Inferior parietal cortex (tissue), 1 donor: ENCODE measurements around the gene HMCES.
"Not testable (repeated sequence)": the region's sequence is repeated elsewhere in the genome, so short reads cannot be mapped to it uniquely, and the experiment has no call there.

Experiments used
- DNase-seq: peaks from one replicate; pipeline ENCODE4 v3.0.0-alpha.2; 2016; ENCODE audit errors: extremely low spot score

HMCES gene

DNA sequence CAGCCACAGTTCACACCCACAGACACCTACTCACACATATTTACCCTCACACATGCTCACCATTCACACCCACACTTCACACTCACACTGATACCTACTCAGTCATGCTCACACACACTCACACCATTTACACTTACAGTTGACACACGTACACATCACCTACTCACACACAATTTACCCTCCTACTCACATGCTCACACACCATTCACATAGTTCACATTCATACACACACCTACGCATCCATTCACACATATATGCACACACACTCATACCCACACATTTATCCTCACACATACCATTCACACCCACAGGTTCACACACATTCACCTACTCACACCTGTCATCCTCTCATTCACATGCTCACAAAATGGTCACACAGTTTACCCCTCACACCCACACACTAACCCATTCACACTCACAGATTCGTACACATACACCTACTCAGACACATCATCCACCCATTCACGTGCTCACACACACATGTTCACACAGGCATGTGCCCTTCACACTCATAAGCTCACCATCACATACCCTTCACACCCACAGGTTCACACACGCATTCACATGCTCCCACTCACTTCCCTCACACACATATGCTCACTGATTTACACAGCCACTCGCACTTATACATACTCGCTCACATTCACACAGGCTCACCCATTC is 42.3 kb downstream of the HMCES start:
- no peak for DNase-seq

DNA sequence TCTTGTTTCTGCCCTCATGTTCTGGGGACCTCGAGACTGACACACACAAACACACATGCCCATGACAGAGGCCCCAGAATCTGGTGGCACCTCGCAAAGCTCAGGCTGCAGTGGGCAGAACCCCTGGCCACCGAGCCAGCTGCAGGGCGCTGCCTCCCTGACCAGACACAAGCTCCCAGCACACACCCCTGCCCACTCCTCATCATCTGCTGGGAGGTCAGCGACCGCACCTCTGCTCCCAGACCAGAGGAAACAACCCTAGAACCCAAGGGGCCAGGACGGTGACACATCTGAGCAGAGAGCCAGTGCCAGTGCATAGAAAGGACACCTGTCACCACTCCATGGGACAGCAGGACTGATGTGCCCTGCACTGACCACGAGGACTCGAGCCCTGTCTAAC is 43.2 kb downstream of the HMCES start:
- no peak for DNase-seq

DNA sequence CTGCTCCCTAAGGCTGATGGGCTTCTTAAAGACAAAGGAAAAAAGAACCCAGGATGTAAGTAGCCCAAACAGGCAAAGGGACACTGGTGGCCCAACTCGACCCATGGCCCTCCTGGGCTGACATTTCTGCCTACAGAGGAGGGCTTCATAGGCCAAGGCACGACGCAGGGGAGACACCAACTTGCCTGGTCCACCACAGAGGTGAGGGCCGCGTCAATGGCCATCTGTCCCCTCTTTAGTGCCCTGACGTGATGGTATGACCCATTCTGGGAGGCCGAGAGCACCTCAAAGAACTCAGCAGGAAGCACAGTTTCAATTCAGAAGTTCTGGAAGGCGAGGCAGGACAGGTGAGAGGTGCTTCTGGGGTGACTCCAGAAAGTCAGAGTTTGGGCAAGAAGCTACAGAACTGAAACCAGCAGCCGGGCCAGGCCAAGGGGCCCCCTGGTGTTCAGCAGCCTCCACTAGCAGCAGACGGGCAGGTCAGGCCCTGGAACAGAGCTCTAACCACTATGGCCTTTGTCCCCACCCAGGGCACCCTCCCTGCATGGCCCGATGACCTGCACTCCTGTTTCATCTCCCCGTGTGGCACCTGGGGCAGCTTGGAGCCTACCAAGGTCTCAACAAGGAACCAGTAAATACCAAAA is 45.1 kb downstream of the HMCES start:
- no peak for DNase-seq

- DNase-seq = no peak
Measured at GRCh38 chr3:129324855-129325254, 46.2 kb downstream of the HMCES start.

GRCh38 chr3:129325383-129325782 is 46.7 kb downstream of the HMCES start:
- DNase-seq = no peak

GRCh38 chr3:129326138-129326537 is 47.5 kb downstream of the HMCES start:
- no peak for DNase-seq

GRCh38 chr3:129326595-129326994 is 47.9 kb downstream of the HMCES start:
- no peak for DNase-seq

GRCh38 chr3:129327510-129327909 is 48.8 kb downstream of the HMCES start:
- DNase-seq = no peak

DNA sequence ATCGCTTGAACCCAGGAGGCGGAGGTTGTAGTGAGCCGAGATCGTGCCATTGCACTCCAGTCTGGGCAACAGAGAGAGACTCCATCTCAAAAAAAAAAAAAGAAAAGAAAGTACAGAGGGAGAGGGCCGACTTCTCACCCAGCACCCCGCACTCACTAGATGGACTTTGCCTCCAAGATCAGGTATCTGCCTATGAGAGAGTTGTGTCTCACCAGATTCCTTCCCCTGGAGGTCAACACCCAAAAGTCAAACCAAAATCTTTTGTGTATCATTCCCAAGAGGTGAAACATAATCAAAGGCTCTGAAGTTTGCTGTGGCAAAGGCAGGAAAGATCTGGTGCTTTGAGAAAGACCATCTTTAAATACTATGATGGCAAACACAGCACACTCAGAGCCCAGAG is 51.2 kb downstream of the HMCES start:
- no peak for DNase-seq

- DNase-seq = no peak
Measured at GRCh38 chr3:129330409-129330808, 51.7 kb downstream of the HMCES start.

- DNase-seq = no peak
Measured at GRCh38 chr3:129333891-129334290, 55.2 kb downstream of the HMCES start.

GRCh38 chr3:129336093-129336706 is 57.5 kb downstream of the HMCES start:
- no peak for DNase-seq

GRCh38 chr3:129337719-129338118 is 59.0 kb downstream of the HMCES start:
- DNase-seq = not testable (repeated sequence)

- not testable (repeated sequence) for DNase-seq
Measured at GRCh38 chr3:129339186-129339585, 60.5 kb downstream of the HMCES start.

GRCh38 chr3:129339833-129340232 is 61.2 kb downstream of the HMCES start:
- DNase-seq = not testable (repeated sequence)

GRCh38 chr3:129341331-129342141 is 62.9 kb downstream of the HMCES start:
- no peak for DNase-seq

GRCh38 chr3:129343643-129344360 is 65.1 kb downstream of the HMCES start:
- no peak for DNase-seq

DNA sequence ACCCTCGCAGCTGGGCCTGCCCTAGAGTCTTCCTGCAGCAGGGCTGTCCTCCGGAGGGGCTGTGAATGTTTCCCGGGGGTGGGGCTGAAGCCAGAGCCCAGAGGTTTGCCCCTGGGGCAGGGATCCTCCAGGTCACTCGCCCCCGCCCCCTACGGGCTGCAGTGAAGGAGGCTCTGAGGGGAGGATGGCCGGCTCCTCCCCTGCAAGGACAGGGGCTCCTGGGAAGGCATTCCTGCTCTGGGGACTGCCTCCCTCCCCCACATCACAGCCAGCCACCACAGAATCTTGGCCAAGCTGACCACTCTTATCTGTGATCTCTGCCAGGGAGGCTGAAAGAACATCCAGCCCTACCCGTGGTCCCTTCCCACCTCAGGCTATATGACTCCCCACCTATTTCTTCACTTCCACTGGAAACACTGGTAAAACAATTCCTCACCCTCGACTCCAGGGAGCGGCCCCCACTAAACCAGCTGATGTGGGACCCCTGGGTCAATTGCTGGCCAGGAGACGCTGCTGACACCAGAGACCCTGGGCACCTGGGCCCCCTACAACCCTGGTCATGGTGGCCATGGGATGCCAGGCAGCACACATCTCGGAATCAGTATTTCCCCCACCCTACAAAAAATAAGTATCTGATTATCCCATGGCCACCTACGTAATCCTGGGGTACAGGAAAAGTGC is 66.0 kb downstream of the HMCES start:
- DNase-seq = no peak

DNA sequence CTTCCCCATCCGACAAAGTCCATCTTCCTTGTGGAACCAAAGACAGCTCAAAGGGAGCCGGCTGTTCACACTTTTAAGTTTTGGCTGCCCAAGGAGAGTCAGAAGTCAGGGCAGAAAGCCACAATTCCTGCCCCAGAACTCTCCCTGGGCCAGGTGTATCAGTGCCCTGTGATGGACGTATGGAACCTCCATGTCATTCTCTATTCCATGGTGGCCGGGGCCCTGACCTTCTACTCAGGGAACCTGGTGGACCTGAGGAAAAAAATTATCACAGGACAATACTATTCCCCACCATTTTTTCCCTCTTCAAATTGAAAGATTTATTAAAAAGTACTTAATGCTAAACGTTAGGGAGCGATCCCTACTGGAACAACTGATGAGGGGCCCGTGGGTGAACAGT is 66.6 kb downstream of the HMCES start:
- no peak for DNase-seq

- DNase-seq = no peak
Measured at GRCh38 chr3:129345971-129346370, 67.3 kb downstream of the HMCES start.
